ENCODE measurements around the gene SIRT5.
A peak's percentile ranks its signal among the peaks of the same experiment; 100 is the strongest.

SIRT5 gene

GRCh38 chr6:13553646-13554045, 20.8 kb upstream of the SIRT5 start:
- DNase-seq (ENCODE audit: low spot score): no peak

GRCh38 chr6:13554929-13555333, 19.5 kb upstream of the SIRT5 start:
- no peak for DNase-seq (ENCODE audit: low spot score)

- no peak for DNase-seq (ENCODE audit: low spot score)
Observed at GRCh38 chr6:13557841-13558240, 16.6 kb upstream of the SIRT5 start.

GRCh38 chr6:13558718-13559117, 15.7 kb upstream of the SIRT5 start:
- DNase-seq (ENCODE audit: low spot score): no peak

- DNase-seq (ENCODE audit: low spot score): no peak
Observed at GRCh38 chr6:13559251-13559650, 15.2 kb upstream of the SIRT5 start.

GRCh38 chr6:13559968-13560650, 14.3 kb upstream of the SIRT5 start:
- DNase-seq (ENCODE audit: low spot score): no peak

GRCh38 chr6:13560651-13561044, 13.8 kb upstream of the SIRT5 start:
- DNase-seq (ENCODE audit: low spot score): no peak

GRCh38 chr6:13561624-13562267, 12.7 kb upstream of the SIRT5 start:
- no peak for DNase-seq (ENCODE audit: low spot score)

GRCh38 chr6:13563009-13563408, 11.4 kb upstream of the SIRT5 start:
- no peak for DNase-seq (ENCODE audit: low spot score)

- DNase-seq (ENCODE audit: low spot score): no peak
Observed at GRCh38 chr6:13565921-13566320, 8.5 kb upstream of the SIRT5 start.

GRCh38 chr6:13566500-13566899, 7.9 kb upstream of the SIRT5 start:
- no peak for DNase-seq (ENCODE audit: low spot score)

GRCh38 chr6:13568970-13569369, 5.4 kb upstream of the SIRT5 start:
- DNase-seq (ENCODE audit: low spot score): no peak

GRCh38 chr6:13572240-13572639, 2.2 kb upstream of the SIRT5 start:
- DNase-seq (ENCODE audit: low spot score): no peak

GRCh38 chr6:13572951-13573654, 1.3 kb upstream of the SIRT5 start:
- DNase-seq (ENCODE audit: low spot score): no peak

GRCh38 chr6:13573669-13574110, 711 bp upstream of the SIRT5 start:
- no peak for DNase-seq (ENCODE audit: low spot score)

GRCh38 chr6:13574149-13574570, 241 bp upstream of the SIRT5 start:
- peak; percentile 94 for DNase-seq (ENCODE audit: low spot score)

- no peak for DNase-seq (ENCODE audit: low spot score)
Observed at GRCh38 chr6:13575377-13575775, 975 bp downstream of the SIRT5 start.

GRCh38 chr6:13576017-13576416, 1.6 kb downstream of the SIRT5 start:
- DNase-seq (ENCODE audit: low spot score): no peak

- no peak for DNase-seq (ENCODE audit: low spot score)
Observed at GRCh38 chr6:13577926-13578325, 3.5 kb downstream of the SIRT5 start.

- DNase-seq (ENCODE audit: low spot score): no peak
Observed at GRCh38 chr6:13579911-13580310, 5.5 kb downstream of the SIRT5 start.

- DNase-seq (ENCODE audit: low spot score): no peak
Observed at GRCh38 chr6:13581700-13582229, 7.4 kb downstream of the SIRT5 start.

GRCh38 chr6:13586603-13587542, 12.5 kb downstream of the SIRT5 start:
- no peak for DNase-seq (ENCODE audit: low spot score)

All from activated CD4-positive, alpha-beta T cell treated with anti-CD3 and anti-CD28 coated beads, Interleukin-2, Interleukin-4, amounts not matched to agents 100 ng/mL and 50 ng/mL, durations not matched to agents 16 hours and 8 hours (primary cell).